ENCODE results near the gene ARHGAP26.
A peak's percentile ranks its signal among the peaks of the same experiment; 100 is the strongest.

The ARHGAP26 gene

DNA sequence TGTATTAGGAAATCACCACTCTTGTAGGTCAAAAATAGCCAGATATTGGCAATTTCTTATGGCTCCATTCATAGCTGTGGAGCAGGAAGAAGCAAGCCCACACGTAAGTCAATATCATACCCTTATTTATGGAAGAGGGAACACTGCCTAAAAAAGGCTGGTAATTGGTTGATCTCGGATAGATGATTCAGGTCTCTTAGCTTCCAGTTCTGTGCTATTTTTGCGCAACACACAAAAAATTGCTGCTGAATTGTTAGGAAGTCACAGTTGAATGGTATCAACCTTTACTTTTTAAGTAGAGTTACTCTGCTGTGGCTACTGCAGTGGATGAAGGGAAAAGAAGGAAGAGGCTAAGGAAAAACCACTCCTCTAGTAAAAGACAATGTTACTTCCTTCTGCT, 168.8 kb downstream of the ARHGAP26 start:
- H3K4me3 ChIP-seq (replicated peaks; ENCODE audit: low read depth, low read length): no peak overlapping the region
- TF ChIP-seq, protein P1, sequence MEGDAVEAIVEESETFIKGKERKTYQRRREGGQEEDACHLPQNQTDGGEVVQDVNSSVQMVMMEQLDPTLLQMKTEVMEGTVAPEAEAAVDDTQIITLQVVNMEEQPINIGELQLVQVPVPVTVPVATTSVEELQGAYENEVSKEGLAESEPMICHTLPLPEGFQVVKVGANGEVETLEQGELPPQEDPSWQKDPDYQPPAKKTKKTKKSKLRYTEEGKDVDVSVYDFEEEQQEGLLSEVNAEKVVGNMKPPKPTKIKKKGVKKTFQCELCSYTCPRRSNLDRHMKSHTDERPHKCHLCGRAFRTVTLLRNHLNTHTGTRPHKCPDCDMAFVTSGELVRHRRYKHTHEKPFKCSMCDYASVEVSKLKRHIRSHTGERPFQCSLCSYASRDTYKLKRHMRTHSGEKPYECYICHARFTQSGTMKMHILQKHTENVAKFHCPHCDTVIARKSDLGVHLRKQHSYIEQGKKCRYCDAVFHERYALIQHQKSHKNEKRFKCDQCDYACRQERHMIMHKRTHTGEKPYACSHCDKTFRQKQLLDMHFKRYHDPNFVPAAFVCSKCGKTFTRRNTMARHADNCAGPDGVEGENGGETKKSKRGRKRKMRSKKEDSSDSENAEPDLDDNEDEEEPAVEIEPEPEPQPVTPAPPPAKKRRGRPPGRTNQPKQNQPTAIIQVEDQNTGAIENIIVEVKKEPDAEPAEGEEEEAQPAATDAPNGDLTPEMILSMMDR (IDR thresholded peaks at IDR 0.05; ENCODE audit: low read length, missing control alignments): no peak

DNA sequence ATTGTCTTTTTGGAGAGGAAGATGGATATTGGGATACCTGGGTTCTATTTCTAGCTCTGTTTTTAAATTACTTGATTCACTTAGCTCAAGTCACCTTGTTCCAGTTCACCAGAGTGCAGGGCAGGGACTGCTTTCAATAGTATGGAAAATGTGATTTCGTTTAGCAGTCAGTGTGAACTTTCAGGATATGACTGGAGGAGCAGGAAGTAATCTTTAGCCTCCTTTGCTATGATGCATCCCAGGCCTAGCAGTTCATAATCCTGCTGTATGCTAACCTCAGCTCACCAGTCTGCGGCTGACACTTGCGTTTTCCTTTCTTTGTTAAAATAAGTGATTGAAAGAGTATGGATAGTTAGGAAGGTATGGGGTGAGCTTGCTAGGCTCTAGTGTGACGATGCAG, 169.7 kb downstream of the ARHGAP26 start:
- H3K4me3 ChIP-seq (replicated peaks; ENCODE audit: low read depth, low read length): no peak overlapping the region
- TF ChIP-seq, protein P1 (IDR thresholded peaks at IDR 0.05; ENCODE audit: low read length, missing control alignments): no peak
- DNase-seq (ENCODE audit: low read depth): peak; percentile 14

More for the DNA sequence above, 168.8 kb downstream of the ARHGAP26 start:
- DNase-seq (ENCODE audit: low read depth): no peak

DNA sequence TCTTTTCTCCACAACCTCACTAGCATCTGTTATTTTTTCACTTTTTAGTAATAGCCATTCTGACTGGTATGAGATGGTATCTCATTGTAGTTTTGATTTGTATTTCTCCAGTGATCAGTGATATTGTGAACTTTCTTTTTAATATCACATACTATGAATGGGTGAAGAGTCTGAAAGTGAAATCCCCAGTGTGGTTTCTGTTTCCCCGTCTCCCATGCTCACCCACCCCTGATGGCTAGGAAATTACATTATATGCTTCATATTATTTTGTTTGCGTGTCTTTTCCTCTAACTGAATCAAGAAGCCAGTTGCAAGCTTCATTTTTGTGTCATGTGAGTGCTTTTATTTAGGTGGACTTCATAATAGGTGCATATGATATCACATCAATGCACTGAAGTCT, 171.1 kb downstream of the ARHGAP26 start:
- TF ChIP-seq, protein P1 (IDR thresholded peaks at IDR 0.05; ENCODE audit: low read length, missing control alignments): no peak
- H3K4me3 ChIP-seq (replicated peaks; ENCODE audit: low read depth, low read length): no peak overlapping the region
- DNase-seq (ENCODE audit: low read depth): no peak

DNA sequence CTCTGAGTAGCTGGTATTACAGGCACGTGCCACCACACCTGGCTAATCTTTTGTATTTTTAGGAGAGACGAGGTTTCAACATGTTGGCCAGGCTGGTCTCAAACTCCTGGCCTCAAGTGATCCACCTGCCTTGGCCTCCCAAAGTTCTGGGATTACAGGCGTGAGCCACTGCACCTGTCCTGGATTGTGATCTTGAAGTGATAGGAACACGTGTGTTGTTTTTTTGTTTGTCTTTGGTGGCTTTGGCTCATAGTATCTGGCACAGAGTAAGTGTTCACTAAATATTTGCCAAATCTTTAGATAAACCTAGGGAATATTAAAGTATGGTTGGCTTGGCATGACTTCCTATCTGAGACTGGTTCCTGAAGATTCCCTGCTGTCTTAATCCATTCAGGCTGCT, 172.7 kb downstream of the ARHGAP26 start:
- no peak overlapping the region for H3K4me3 ChIP-seq (replicated peaks; ENCODE audit: low read depth, low read length)
- TF ChIP-seq, protein P1 (IDR thresholded peaks at IDR 0.05; ENCODE audit: low read length, missing control alignments): no peak
- no peak for DNase-seq (ENCODE audit: low read depth)

DNA sequence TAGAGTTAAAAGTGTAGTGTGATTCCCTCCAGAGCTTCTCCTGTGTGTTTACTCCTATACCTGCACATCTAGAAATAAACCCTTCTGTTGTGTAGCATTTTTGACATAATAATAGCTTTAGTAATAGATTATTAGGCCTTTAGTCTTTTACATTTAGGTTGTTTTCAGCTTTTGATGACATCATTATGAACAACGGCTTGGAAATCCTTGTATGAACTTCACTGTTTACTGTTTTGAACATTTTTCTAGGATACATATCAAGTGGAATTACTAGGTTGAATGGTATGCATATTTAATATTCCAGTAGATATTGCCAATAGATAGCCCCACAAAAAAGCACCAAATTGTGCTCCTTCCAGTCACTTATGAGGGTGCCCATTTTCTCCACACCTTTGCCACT, 174.0 kb downstream of the ARHGAP26 start:
- H3K4me3 ChIP-seq (replicated peaks; ENCODE audit: low read depth, low read length): no peak overlapping the region
- TF ChIP-seq, protein P1 (IDR thresholded peaks at IDR 0.05; ENCODE audit: low read length, missing control alignments): no peak
- no peak for DNase-seq (ENCODE audit: low read depth)

DNA sequence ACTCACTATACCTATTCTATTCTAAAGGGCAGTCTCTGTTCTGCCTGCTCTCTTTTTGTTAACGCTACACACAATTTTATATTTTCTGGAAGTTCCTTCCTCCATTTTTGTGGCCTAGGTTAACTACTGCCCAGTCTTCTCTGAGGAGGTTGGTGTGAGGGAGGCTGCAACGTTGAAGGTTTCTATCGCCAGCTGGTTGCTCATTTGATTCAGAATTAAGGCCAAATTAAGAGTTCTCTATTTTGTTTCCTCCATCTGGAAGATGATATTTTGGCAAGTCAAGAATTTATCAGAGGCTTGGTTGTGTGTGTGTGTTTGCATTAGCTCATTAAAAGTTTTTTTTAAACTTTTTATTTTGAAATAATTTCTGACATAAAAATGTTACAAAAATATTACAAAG, 175.1 kb downstream of the ARHGAP26 start:
- no peak for DNase-seq (ENCODE audit: low read depth)
- no peak overlapping the region for H3K4me3 ChIP-seq (replicated peaks; ENCODE audit: low read depth, low read length)
- TF ChIP-seq, protein P1 (IDR thresholded peaks at IDR 0.05; ENCODE audit: low read length, missing control alignments): no peak

DNA sequence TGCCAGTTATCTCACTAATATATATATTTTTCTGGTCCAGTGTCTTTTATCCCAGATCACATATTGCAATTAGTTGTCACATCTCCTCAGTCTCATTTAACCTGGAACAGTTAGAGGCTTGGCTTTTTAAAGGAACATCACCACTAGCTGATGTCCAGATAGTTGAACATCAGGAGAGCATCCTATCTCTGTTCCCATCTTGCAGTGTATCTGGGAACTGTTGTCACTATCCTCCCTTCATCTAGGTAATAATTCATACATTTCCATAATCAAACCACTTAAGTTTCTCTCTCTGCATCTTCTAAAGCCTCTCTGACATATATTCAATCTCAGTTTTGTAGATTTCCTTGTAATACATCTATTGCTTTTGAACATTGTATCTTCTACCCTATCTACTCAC, 175.7 kb downstream of the ARHGAP26 start:
- no peak overlapping the region for H3K4me3 ChIP-seq (replicated peaks; ENCODE audit: low read depth, low read length)
- TF ChIP-seq, protein P1 (IDR thresholded peaks at IDR 0.05; ENCODE audit: low read length, missing control alignments): no peak
- no peak for DNase-seq (ENCODE audit: low read depth)

Measured in fibroblast of pulmonary artery (primary cell).